Measurements from ENCODE around the gene OXSR1. TPM values are rescaled to one million over a fixed set of nuclear protein-coding genes. Genes with fewer than 3 reads are reported as not detected.

Gene OXSR1
- total and polyA plus RNA-seq, 2 of the 13 experiments (the other 11 are each of a cell fraction or from before 2014, with no cell fraction given) = 27.4 to 32.6 TPM

DNA sequence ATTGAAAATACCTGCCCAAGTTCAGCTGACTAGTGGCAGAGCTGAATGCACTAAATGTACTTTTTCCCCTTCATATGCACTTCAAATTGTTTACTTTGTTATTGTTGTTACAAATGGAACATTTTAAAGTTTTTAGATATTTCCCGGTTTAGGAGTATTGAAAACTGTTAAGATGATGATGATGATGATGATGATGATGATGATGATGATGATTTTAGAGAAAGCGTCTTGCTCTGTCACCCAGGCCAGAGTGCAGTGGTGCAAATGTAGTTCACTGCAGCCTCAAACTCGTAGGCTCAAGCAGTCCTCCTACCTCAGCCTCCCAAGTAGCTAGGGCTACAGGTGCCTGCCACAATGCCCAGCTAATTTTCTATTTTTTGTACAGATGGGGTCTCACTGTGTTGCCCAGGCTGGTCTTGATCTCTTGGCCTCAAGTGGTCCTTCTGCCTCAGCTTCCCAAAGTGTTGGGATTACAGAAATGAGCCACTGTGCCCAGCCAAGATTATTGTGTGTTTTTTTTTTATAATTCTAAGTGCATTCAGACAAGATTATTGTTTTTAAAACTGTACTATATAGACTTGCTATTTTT lies 54.4 kb downstream of the OXSR1 start:
- TF ChIP-seq KAT2B (IDR thresholded peaks at IDR 0.05; ENCODE audit: borderline replicate concordance, low read depth, low read length) (no peak), ZFP1 (CRISPR knock-in tag; IDR thresholded peaks at IDR 0.05) (no peak), NBN (conservative IDR thresholded peaks at IDR 0.05) (no peak), ZMYM2 (CRISPR knock-in tag; IDR thresholded peaks at IDR 0.05) (no peak), CCAR2 (optimal IDR thresholded peaks at IDR 0.05; ENCODE audit: low read depth, low read length) (no peak), ZNF121 (CRISPR knock-in tag; IDR thresholded peaks at IDR 0.05) (peak; percentile 53; the same call in 1 of the 2 replicates), ZNF646 (CRISPR knock-in tag; IDR thresholded peaks at IDR 0.05) (no peak), ZNF18 (CRISPR knock-in tag; IDR thresholded peaks at IDR 0.05; ENCODE audit: insufficient replicate concordance) (no peak), CREB1 (IDR thresholded peaks at IDR 0.05) (peak; percentile 82), CREB1 (CRISPR knock-in tag; IDR thresholded peaks at IDR 0.05) (no peak), KLF11 (CRISPR knock-in tag; IDR thresholded peaks at IDR 0.05) (no peak)
- no peaks in the 10 kb centered on the region for H3K9me3 ChIP-seq (ENCODE audit: low read length)
- intact Hi-C loops (cut with micrococcal nuclease; ENCODE audit: unreplicated experiment) = no loop called here
- no TSS peak for BruUV-seq (replicated peaks)
- peaks cover 4% of the 10 kb centered on the region; the same call in 1 of the 2 replicates for H4K20me1 ChIP-seq (ENCODE audit: insufficient read depth, low read length)
- ATAC-seq (no peak), FAIRE-seq (no peak), DNase-seq (ENCODE audit: low spot score) (no peak)
- in situ Hi-C loops (cut with HindIII; ENCODE audit: extremely low pct_ligation_motif_present, low pct_unique_long_range_greater_than_20kb) = no loop called here
- H3K79me2 ChIP-seq (ENCODE audit: insufficient read depth, low read length) = no peaks in the 10 kb centered on the region
- no peak overlapping the region for H3K27ac ChIP-seq (ENCODE audit: extremely low read length, insufficient read depth, low read length)
- H3K4me2 ChIP-seq (ENCODE audit: low read depth, low read length) = no peak overlapping the region
- WGBS (ENCODE audit: low lambda C conversion rate) = over 99% methylated on average over 3 of the region's 3 CpGs
- H3K4me1 ChIP-seq (ENCODE audit: insufficient read depth, low read length) = no peaks in the 10 kb centered on the region
- CTCF ChIA-PET (ENCODE audit: low intra/inter-chr PET ratio, low total read pairs) = no interaction called here
- H3K36me3 ChIP-seq (replicated peaks in 1 of 2; ENCODE audit: control insufficient read depth in 1 of 2, insufficient read depth in 2 of 2, low read length in 2 of 2) = peaks cover 4 to 35% of the 10 kb centered on the region in 2 experiments; a peak in 4 of 5 replicates
- no peak overlapping the region for H3K4me3 ChIP-seq (replicated peaks in 1 of 3; ENCODE audit: insufficient read depth in 1 of 3, low read depth in 2 of 3, low read length in 3 of 3)
- POLR2A ChIA-PET = no interaction called here
- no peaks in the 10 kb centered on the region; a peak in 1 of 5 replicates for H3K27me3 ChIP-seq (ENCODE audit: control insufficient read depth in 1 of 2, insufficient read depth in 2 of 2, low read length in 2 of 2)
- no peak overlapping the region for H2AFZ ChIP-seq (ENCODE audit: low read length)
- no peak overlapping the region for H3K9ac ChIP-seq (ENCODE audit: insufficient read depth, low read depth, low read length)
